Dermis blood vessel endothelial cell (primary cell): ENCODE measurements around the gene PIK3C3. TPM values are rescaled to one million over a fixed set of nuclear protein-coding genes. Genes with fewer than 3 reads are reported as not detected.
A peak's percentile ranks its signal among the peaks of the same experiment; 100 is the strongest.
"Not testable (repeated sequence)": the region's sequence is repeated elsewhere in the genome, so short reads cannot be mapped to it uniquely, and the experiment has no call there.

Experiments used
- DNase-seq: peaks from one replicate; pipeline ENCODE4 v3.0.0; 2010
- total RNA-seq: library from RNA; depleted of rRNA; stranded (reverse); fragments of >200 nt; gene quantifications from 2 replicates; pipeline ENCODE4 v1.2.3, GENCODE V29; 2014

Gene PIK3C3
- total RNA-seq, 1 donor from 2014 or later, result 63.1 TPM

DNA sequence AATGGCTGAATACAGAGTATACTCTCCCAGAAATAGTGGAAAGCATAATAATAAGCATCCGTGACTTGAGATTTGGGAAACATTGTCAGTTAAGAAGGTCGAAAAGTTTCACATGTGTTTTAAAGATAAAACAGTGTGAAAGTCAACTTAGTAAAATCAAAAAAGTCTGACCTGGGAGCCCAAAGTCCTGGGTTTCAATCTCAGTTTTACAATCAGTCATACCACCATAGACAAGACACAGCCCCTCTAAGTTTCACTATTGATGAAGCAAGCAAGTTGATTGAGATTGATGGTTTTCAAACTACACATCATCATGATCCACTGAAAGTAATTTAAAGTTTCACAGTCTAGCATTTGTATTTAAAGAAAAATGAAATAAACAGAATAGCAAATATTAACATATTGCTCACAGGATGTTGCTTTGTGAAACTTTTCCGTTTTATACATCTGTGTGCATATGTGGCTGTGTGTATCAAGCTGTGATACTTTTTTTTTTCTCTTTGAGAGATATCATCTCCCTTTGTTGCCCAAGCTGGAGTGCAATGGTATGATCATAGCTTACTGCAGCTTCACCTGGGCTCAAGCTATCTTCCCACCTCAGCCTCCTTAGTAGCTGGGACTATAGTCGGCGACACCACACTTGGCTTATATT is 71.1 kb downstream of the PIK3C3 start:
- DNase-seq, result no peak

DNA sequence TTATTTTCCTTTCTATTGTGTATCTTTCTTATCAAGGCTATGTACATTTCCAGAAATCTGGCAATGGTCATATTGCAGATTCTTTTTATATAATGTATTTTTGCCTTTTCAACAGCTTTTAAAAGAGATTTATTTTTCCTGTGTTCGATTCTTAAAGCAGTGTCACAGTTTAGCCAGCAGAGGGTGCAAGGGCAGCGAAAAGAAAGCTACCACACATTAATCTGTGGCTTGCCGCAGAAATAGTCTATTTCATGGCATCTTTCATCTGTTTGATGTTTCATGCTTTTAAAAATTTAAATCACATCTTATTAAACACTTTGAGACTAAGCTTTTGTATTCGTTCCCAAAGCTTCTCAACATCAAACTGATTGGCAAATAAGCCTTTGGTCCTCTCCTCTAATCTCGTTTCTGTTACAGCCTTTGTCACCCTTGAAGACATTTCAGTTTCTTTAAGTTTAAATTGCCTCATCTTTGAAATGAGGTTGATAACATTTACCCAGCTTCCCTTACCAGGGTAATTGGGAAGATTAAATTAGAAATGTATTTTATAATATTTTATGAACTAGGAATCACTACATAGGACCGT is 73.3 kb downstream of the PIK3C3 start:
- DNase-seq, result peak; percentile 60

DNA sequence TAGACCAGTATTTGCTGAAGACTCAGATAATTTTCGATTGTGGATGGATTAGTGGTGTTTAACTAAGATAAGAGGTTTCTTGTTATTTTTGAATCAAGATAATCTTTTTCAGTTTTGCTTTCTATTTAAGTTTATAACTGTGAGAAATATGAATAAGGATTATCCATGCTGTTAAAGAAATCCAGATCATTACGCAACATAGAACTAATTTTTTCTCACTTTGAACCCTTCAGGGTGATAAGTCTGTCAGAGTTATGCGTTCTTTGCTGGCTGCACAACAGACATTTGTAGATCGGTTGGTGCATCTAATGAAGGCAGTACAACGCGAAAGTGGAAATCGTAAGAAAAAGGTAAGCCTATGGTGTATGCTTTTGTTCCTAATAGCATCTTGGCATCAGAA is 74.1 kb downstream of the PIK3C3 start:
- no peak for DNase-seq

DNA sequence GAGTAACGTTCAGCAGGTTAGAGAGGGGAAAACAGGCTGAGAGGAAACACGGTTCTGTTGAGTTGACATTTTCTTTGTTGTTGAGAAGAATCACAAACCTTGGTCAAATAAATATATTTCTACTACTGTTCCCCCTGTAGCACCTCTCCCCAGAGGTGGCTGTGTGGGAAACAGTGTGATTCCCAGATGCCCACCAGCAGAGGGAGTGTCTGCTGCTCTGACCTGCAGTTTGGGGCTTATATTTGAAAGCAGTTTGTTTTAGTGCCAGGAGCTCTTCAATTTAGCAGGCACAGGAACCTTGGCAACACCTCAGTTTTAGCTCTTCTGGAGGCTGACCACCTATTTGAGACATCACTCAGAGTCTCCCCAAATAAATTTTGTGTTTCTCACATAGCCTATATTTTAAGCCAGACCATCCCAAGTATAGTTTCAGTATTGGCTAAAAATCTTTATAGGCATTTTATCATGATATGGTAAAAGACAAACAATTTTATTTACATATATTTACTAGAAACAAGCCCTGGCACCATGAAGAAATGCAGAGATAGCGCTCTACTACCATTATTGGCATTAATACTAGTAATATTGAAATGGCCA is 75.7 kb downstream of the PIK3C3 start:
- peak; percentile 61 for DNase-seq

DNA sequence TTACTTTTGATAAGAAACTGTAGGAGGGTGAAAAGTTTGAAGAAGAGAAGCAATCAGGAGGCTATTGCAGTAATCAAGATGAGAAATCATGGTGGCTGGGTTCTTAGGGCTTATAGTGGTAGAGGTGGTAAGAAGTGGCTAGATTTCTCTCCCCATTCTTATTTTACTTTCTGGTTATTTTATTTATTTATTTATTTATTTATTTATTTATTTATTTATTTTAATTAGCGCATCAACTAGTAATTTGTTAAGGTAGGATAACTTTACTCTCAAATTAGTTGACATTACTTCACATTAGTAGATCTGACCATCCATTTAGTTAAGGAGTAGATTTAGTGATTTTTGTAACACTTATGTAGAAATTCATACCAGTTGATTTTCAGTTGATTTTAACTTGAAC is 77.4 kb downstream of the PIK3C3 start:
- DNase-seq, result no peak

DNA sequence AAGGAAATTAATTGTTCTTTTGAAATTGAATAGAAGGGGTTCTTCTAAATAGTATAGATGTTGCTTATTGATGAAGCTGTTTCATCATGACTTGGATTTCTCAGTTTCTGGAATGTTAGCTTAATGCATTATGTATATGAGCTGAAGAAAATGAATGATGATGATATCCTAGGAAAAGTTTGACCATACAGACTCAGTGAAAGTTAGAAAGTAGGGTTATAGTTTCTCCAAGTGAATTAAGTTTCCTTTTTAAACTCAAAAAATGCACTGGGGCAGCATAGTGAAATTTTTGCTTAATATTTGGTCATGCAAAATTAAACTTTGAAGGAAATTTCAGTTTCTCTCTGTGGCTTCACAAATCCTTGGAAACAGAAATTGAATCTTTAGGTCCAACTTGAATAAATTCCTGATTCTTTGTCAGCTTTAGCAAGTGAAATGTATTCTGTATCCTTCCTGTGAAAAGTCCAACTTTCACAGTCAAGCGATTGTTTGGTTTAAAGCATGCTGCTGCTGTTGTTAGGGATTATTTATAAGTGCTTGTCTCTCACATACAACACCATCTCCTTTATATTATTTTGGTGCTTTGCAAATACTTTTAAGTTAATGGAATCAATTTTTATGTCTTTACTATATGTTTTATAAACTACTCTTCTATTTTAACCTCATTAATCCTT is 78.2 kb downstream of the PIK3C3 start:
- DNase-seq, result no peak

DNA sequence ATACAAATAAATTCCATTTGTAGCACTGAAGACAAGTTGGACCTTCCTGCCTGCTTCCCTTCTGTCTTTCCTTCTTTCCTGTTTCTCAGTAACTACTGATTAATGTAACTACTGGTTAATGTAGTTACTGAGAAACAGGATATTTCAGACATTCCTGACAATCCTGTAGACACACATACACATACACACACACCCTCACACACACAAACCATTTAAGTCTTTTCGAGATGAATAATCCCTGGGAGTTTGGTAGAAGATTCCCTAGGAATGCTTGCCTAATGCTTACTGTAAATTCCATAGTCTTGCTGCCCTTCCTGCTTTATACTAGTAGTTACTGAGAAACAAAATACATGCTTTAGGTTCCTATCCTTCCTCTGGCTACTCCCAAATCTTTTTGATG is 83.9 kb downstream of the PIK3C3 start:
- peak; percentile 76 for DNase-seq

DNA sequence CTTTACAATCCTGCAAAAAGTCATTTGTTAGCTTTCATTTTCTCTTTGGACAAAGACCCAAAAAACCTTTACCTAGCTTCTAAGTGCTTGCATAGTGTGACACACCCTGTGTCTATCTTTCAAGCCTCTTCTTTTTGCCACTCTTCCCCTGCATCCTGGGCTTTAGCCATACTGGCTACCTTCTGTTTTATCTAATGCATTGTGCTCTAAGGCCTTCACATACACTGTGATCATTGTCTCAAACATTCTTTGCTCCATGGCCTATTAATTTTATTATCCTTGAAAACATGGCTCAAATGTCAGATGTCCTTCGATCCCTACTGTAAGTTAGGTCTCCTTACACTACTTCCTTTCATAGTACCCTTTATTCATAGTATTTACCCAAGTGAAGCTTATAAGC is 84.4 kb downstream of the PIK3C3 start:
- no peak for DNase-seq

DNA sequence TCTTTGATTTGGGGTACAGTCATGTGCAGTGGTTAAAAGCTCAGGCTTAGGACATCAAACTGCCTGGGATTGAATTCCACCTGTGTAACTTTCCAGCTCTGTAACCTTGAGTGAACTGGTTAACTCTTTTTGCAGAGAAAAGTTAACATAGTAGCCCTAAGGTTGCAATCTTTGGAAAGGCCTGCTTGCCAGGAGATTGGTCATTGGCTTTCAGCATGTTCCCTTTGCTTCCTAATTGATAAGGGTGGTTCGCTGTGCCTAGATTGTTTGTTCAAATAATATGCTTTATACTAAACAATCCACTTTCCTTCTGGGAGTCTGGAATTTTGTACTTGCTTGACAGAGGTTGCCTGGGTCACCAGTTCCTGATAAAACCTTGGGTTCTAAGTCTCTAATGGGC is 86.8 kb downstream of the PIK3C3 start:
- DNase-seq, result no peak

DNA sequence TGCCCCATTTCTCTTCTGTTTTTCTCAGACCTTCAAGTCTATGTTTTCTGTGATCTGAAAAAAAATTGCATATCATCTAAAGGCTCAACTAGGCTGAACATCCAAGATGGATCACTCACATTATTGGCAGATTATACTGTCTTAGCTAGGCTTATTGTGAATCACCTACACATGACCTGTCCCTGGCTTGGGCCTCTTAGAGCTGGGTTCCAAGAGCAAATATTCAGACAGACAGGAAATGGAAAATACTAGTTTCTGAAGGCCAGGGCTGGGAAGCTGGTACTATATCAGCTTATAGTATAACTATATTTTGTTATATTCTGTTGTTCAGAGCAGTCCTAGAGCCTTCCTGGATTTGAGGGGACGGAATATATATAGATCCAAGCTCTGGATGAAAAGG is 90.3 kb downstream of the PIK3C3 start:
- peak; percentile 43 for DNase-seq

DNA sequence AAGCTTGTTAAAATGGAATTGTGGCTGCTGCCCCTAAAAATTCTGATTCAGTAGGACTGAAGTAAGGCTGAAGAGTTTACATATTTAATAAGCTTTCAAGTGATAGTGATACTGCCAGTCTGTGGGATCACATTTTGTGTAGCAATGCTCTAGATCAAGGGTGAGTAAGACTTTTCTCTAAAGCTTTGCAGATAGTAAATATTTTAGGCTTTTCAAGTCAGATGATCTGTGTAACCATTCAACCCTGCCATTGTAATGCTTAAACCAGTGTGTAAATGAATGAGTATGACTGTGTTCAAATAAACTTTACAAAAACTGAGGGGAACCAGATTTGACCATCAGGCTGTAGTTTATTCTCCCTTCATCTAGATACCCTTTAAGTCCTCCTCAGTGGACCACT is 92.7 kb downstream of the PIK3C3 start:
- DNase-seq, result no peak

DNA sequence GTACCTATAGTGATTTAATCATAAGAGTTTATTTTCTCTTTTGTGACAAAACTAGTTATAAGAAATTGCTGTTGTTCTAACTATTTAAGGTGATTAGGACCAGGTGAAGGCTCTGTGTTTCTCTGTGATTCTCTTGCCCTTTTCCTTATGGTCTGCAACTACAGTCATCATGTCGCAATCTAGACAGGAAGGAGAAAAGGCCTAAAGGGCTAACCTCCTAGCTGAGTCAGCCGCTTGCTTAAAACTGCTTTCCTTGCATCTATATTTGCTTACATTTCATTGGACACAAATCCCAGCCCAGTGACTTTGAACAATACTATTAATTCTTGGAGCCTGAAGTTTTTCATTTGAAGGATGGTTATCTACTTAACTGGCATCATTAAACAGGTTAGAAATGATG is 93.1 kb downstream of the PIK3C3 start:
- DNase-seq, result peak; percentile 67

DNA sequence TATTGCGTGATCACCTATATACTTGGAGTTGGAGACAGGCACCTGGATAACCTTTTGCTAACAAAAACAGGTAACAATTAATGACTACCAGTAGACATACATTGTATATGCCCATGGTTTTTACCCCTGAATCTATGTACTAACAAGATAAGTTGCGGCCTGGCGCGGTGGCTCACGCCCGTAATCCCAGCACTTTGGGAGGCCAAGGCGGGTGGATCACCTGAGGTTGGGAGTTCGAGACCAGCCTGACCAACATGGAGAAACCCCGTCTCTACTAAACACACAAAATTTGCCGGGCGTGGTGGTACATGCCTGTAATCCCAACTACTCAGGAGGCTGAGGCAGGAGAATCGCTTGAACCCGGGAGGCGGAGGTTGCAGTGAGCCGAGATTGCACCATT is 94.5 kb downstream of the PIK3C3 start:
- not testable (repeated sequence) for DNase-seq

DNA sequence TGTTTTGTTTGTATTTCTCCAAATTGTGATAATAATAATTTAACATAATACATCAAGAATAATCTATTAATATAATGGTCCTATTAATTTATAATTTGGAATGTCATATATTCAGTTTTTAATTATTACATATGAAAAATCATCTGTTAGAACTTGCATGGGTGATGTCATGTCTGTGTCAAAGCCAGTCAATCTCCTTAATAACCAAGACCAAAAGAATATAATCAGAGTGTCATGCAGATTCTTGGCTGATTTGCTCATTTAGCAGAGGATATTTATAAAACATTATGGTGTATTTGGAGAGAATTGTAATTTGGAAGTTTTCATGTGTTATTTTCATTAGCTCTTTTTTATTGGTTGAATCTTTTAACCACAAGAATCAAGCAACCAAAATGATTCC is 96.4 kb downstream of the PIK3C3 start:
- DNase-seq, result no peak

DNA sequence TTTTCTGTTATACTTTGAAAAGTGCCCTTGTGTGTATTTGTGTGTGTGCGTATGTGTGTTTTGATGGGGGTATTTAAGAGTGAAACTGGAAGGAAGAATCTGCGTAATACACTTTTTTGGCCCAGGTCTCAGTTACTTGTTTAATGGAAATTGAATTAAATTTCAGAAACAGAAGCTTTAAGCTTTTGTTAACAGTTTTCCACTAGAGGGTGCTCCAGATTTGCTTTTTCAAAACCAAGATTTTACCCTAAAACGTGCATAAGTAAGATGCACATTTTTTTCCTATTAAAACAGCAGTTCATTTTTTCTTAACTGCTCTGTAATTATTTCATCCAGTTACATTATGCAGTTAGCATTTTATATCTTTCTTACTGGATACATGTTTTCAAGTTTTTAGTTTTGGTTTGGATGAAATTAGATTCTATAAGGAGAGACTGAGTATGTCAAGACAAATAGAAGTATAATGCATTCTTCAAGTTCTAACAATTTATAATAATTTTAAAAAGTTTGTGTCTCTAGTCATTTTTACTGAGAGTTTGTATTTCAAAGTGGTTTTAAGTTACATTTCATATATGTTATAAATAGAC is 97.2 kb downstream of the PIK3C3 start:
- DNase-seq, result peak; percentile 36

DNA sequence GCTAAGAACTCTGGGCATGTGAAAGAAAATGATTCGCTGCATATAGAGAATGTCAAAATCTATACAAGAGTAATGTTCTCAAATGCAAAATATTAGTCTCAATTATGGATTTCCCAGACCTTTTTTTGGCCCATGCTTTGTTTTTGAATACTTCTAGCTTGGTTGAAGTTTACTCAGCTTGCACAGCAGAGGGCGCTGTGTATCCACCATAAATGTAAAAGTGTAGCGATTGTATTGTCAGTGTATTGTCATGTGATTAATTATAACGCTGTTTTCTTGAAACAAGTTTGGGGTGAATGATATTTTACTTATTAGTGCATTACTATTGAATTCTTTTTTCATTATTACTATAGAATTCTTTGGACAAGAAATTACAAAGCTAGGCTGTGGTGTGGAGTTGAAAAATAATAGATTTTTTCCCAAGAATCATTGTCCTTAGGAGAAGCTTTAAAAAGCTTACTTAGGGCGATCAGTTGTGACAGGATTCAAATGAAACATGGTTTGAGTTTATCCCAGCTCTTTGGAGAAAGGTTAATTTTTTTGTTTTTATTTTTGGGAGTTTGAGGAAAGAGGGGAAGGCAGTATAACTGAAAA is 98.3 kb downstream of the PIK3C3 start:
- DNase-seq, result peak; percentile 79

DNA sequence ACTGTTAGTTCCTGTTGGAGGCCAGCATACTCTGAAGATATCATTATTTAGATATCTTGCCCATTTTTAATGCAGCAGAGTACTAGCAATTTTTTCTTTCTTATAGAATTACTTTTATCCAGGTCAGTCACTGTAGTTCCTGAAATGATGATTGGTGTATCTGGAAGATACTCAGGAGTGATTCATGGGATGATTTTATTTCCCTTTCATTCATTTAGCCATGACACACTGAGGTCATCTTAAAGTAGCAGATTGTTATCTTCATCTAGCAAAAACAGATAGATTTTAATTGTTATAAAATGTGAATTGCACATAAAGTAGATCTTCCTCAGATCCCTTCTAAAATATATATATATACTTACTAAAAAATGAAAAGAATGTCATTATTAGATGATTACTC is 109.1 kb downstream of the PIK3C3 start:
- DNase-seq, result no peak

DNA sequence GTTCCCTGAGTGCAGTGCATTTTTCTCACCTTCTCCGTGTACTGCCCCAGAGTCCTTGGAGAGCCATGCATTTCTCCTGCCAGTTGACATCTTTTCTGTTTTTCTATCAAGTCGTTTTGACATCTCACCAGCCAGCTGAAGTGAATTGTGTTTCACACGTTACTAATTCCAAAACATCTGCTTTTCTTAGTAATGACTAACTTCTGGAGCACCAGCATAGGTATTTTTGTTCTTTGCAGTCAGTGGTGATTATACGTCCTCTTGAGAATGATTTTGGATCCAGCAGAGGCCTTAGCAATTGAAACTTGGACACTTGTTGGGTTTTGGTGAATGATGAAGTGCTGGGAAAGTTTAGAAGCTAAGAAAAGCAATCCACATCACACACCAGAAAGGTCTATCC is 112.5 kb downstream of the PIK3C3 start:
- DNase-seq, result no peak

DNA sequence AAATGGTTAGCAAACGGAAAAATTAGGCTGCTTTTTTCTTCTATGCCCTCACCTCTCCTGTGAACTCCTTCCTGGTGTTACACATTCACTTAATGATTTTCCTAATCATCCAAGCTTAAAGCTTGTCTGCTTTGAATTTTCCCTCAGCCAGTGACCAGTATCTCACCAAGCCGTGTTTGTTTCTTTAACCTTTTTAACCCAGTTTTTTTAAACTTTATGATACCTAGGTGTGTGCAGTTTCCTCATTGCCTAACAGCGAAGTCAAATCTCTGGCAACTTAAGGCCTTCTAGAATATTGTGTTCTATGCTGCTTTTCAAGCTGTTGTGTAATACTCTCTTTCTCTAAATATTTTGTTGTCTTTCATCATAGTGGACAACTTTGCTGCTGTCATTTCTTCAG is 113.0 kb downstream of the PIK3C3 start:
- DNase-seq, result no peak

DNA sequence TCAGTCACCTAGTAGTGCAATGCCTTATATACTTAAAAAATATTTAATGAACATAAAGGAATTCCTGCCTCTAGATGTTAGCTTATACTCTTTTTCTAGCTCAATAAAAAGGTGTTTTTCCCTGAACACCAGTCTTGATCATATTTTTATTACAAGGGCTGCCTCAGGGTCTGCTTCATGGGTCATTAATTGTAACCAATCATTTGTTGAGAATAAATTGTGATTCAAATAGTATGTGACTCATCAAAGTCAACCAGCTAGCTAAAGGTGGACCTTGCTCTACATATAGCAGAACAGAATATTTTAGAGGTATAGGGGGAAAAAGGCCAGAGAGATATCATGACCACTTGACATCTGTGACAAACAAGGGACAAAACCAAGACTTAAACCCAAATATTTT is 114.0 kb downstream of the PIK3C3 start:
- no peak for DNase-seq

DNA sequence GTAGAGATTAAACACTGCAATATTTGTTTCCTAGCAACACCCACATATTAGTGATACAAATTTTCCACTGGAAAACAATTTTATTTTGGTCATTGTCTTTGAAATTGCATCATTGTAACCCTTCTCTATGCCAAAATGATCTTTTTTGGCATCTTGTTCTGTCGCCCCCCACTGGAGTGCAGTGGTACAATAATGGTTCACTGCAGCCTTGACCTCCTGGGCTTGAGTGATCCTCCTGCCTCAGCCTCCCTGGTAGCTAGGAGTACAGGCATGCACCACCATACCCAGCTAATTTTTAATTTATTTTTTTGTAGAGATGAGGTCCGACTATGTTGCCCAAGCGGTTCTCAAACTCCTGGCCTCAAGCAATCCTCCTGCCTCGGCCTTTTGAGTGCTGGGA is 117.4 kb downstream of the PIK3C3 start:
- DNase-seq, result no peak

DNA sequence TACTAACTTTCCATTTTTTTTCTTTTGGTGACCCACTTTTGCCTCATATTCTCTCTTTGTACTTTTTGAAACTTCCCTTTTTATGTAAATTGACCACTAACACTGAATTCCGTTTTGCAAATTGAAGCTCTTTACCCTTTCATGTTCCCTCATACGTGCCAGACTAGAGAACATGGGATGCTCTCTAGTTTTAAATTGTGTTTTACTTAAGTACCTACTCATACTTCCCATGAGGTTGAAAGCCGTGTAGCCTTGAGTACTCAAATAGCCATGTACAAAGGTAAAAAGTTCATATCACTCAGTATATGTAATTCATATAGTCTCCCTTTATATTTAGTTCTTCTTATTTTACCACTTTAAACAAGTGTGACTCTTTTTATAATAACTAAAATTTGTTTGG is 119.7 kb downstream of the PIK3C3 start:
- DNase-seq, result no peak

DNA sequence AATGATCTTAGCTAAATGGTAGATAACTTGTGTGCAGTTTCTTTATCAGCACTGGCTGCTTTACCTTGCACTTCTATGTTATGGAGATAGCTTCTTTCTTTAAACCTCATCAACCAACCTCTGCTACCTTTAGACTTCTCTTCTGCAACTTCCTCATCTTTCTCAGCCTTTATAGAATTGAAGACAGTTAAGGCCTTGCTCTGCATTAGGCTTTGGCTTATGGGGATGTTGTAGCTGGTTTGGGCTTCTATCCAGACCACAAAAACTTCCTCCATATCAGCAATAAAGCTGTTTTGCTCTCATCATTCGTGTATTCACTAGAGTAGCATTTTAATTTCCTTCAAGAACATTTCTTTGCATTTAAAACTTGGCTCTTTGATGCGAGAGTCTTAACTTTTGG is 123.7 kb downstream of the PIK3C3 start:
- DNase-seq, result no peak
